ENCODE data around the gene SPDYE5. TPM values are rescaled to one million over a fixed set of nuclear protein-coding genes. Genes with fewer than 3 reads are reported as not detected.
A peak's percentile ranks its signal among the peaks of the same experiment; 100 is the strongest.
"Not testable (repeated sequence)": the region's sequence is repeated elsewhere in the genome, so short reads cannot be mapped to it uniquely, and the experiment has no call there.

The SPDYE5 gene
- total RNA-seq (2014; rRNA removed; shearing (Covaris generic)), result not detected in 2 replicates

DNA sequence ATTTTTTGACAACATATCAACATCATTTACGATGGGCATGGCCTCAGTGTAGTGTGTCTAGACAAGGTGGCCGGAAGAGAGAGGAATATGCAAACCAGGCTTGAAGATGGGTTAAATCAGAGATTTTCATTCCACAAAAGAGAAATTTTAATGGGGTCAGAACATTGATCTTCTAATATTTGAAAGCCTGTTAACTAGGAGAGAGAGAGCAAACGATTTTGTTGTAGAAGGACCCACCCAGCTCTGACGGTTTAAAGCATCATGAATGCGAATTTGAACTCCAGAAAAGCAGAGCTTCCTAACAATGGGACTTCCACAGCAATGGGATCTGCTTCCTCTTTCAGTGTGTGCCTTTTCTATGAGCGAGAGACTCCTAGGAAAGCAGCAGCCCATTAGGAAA is at the start of gene SPDYE5:
TSS of gene SPDYE5 (plus strand) at position 301 of the 400 bp plus-strand sequence. CDS start 1,728 bp downstream, outside the sequence.
- H3K36me3 ChIP-seq (replicated peaks; ENCODE audit: control insufficient read depth, insufficient read depth, low read length); DNase-seq; H3K27me3 ChIP-seq (ENCODE audit: control insufficient read depth, insufficient read depth, low read length); H3K4me3 ChIP-seq (ENCODE audit: insufficient read depth, low read depth, low read length): not testable (repeated sequence)

DNA sequence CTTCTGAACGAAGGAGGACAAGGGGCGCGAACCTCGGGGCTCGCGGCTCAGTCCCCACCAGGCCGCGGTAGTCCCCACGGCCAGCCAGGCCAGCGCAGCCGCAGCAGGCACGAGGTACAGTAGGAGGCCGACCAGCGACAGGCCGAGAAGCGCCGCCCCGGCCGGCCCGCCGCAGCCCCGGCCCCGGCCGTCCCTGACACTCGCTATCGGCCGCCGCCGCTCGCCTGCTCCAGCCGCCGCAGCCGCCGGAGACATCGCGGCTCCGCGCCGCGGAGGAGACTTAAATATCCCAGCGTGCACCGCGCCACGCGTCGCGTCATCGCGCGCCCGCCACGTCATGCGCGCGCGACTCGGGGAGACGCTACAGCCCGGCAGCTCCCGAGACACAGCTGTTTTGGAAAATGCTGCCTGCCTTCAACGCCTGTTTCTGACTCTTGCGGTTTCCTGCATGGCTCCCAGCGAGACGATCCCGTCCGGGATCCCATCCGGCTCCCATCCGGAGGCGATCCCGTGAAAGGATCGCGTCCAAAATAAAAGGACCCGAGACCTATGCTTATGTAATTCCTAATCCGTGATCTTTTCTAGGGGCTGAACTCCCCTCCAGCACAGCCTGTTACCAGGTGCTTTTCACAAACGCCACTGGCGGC is 49.5 kb upstream of the SPDYE5 start:
- not testable (repeated sequence) for H3K27me3 ChIP-seq (ENCODE audit: control insufficient read depth, insufficient read depth, low read length); DNase-seq
- Histone ChIP-seq H3K4me3 (ENCODE audit: insufficient read depth, low read depth, low read length) (peak overlapping the region; percentile 39), H3K36me3 (replicated peaks; ENCODE audit: control insufficient read depth, insufficient read depth, low read length) (peaks cover 12% of the 10 kb centered on the region)

DNA sequence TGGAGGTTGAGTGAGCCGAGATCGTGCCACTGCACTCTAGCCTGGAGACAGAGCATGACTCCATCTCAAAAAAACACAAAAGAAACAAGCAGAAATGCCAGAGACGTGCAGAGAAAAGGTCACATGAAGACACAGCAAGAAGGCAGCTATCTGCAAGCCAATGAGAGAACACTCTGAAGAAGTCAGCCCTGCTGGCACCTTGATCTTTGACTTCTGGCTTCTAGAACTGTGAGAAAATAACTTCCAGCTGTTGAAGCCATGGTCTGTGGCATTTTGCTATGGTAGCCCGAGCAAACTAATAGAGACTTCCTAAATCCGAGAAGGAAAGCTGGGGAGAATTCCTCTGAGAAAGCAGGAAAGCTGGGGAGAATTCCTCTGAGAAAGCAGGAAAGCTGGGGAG is 42.2 kb upstream of the SPDYE5 start:
- not testable (repeated sequence) for DNase-seq; H3K4me3 ChIP-seq (ENCODE audit: insufficient read depth, low read depth, low read length); H3K36me3 ChIP-seq (replicated peaks; ENCODE audit: control insufficient read depth, insufficient read depth, low read length); H3K27me3 ChIP-seq (ENCODE audit: control insufficient read depth, insufficient read depth, low read length)

GRCh38 chr7:75452494-75452955 is 39.6 kb upstream of the SPDYE5 start:
- not testable (repeated sequence) for H3K27me3 ChIP-seq (ENCODE audit: control insufficient read depth, insufficient read depth, low read length)

GRCh38 chr7:75456403-75456802 is 35.7 kb upstream of the SPDYE5 start:
- H3K4me3 ChIP-seq (ENCODE audit: insufficient read depth, low read depth, low read length); DNase-seq; H3K27me3 ChIP-seq (ENCODE audit: control insufficient read depth, insufficient read depth, low read length); H3K36me3 ChIP-seq (replicated peaks; ENCODE audit: control insufficient read depth, insufficient read depth, low read length): not testable (repeated sequence)

More at GRCh38 chr7:75452494-75452955, 39.6 kb upstream of the SPDYE5 start:
- DNase-seq; H3K4me3 ChIP-seq (ENCODE audit: insufficient read depth, low read depth, low read length); H3K36me3 ChIP-seq (replicated peaks; ENCODE audit: control insufficient read depth, insufficient read depth, low read length): not testable (repeated sequence)

- H3K27me3 ChIP-seq (ENCODE audit: control insufficient read depth, insufficient read depth, low read length); DNase-seq; H3K36me3 ChIP-seq (replicated peaks; ENCODE audit: control insufficient read depth, insufficient read depth, low read length); H3K4me3 ChIP-seq (ENCODE audit: insufficient read depth, low read depth, low read length): not testable (repeated sequence)
Measured at GRCh38 chr7:75458034-75458433, 34.1 kb upstream of the SPDYE5 start.

DNA sequence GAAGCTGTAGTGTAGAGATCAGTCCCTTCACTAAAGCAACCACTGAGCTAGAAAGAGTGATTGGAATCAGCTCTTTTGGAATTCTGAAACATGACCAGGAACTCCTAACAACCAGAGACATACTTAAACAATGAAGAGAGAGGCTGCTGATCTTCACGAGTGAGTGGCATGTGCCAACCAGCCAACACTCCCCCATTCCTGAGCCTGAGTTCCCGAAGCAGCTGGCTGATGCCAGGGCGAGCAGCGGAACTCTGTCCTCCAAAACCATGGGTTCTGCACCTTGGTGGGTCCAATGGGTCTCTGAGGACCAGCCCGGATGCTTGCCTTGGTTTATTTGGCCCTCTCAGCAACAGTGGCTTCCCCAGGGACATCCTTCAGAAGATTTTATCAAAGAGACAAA is 31.6 kb upstream of the SPDYE5 start:
- H3K27me3 ChIP-seq (ENCODE audit: control insufficient read depth, insufficient read depth, low read length); H3K36me3 ChIP-seq (replicated peaks; ENCODE audit: control insufficient read depth, insufficient read depth, low read length); H3K4me3 ChIP-seq (ENCODE audit: insufficient read depth, low read depth, low read length); DNase-seq: not testable (repeated sequence)

GRCh38 chr7:75470166-75470565 is 22.0 kb upstream of the SPDYE5 start:
- not testable (repeated sequence) for H3K4me3 ChIP-seq (ENCODE audit: insufficient read depth, low read depth, low read length); DNase-seq; H3K36me3 ChIP-seq (replicated peaks; ENCODE audit: control insufficient read depth, insufficient read depth, low read length); H3K27me3 ChIP-seq (ENCODE audit: control insufficient read depth, insufficient read depth, low read length)

DNA sequence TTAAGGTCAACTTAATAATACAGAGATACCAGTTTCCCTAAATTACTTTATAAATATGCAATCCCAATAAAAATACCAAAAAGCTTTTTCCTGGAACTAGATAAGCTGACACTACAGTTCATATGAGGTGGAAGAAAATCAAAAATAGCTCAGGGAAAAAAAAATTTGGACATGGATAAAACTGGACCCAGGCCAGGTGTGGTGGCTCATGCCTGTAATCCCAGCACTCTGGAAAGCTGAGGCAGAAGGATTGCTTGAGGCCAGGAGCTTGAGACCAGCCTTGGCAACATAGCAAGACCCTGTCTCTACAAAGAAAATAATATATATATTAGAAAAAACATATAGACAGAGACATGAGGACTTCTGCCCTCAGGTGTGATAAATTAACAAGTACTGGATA is 14.7 kb upstream of the SPDYE5 start:
- H3K4me3 ChIP-seq (ENCODE audit: insufficient read depth, low read depth, low read length); H3K36me3 ChIP-seq (replicated peaks; ENCODE audit: control insufficient read depth, insufficient read depth, low read length); H3K27me3 ChIP-seq (ENCODE audit: control insufficient read depth, insufficient read depth, low read length); DNase-seq: not testable (repeated sequence)

DNA sequence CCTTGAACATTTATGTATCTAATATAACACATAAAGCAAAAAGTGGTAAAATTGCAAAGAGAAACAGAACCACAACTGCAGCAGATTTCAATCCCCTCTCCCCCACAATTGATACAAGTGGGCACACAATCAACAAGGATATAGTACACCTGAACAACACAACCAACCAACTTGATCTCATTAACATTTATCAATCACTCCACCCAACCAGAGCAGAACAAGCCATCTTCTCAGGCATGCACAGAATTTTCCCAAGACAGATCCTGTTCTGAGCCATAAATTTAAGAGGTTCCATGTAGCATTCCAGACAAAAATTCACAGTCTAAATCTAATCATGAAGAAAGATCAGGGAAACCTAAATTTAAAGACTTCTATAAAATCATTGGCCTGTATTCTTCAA is 11.8 kb upstream of the SPDYE5 start:
- not testable (repeated sequence) for DNase-seq; H3K36me3 ChIP-seq (replicated peaks; ENCODE audit: control insufficient read depth, insufficient read depth, low read length); H3K4me3 ChIP-seq (ENCODE audit: insufficient read depth, low read depth, low read length); H3K27me3 ChIP-seq (ENCODE audit: control insufficient read depth, insufficient read depth, low read length)

DNA sequence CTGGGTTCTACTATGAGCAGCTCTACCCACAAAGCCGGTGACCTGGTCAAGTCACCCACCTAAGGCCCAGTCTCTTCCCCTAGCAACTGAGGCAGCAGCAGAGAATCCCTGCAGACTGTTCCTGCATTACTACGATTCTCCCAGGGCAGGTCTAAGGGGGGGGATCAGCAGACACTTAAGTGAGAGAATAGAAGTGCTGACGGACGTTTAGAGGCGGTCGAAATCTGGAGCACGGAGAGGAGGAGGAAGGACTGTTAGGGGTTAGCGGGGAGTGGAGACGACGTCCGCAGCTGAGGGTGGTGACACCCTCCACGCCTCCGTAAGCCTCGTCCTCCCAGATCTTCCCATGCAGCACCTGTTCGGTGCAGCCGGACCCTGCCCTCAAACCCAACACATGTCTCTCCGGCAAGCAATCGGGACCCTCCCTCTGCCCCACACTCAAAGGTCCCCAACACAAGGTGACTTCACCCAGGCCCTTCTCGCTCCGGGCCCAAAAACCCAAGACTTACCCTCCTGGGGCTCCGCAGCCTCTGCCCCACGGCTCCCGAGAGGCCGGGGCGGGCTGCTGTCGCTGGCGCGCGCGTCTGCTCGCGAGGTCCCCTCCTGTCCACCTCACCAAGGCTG is 6.7 kb upstream of the SPDYE5 start:
- H3K27me3 ChIP-seq (ENCODE audit: control insufficient read depth, insufficient read depth, low read length); H3K36me3 ChIP-seq (replicated peaks; ENCODE audit: control insufficient read depth, insufficient read depth, low read length); DNase-seq: not testable (repeated sequence)
- peak overlapping the region; percentile 77 for H3K4me3 ChIP-seq (ENCODE audit: insufficient read depth, low read depth, low read length)

- H3K27me3 ChIP-seq (ENCODE audit: control insufficient read depth, insufficient read depth, low read length); H3K36me3 ChIP-seq (replicated peaks; ENCODE audit: control insufficient read depth, insufficient read depth, low read length): not testable (repeated sequence)
- peak within 1 kb of the TSS; percentile 77 for H3K4me3 ChIP-seq (ENCODE audit: insufficient read depth, low read depth, low read length)
- peak; percentile 88 for DNase-seq
Measured at GRCh38 chr7:75485979-75486643, 6.0 kb upstream of the SPDYE5 start, which contains the start of gene POM121C. Gene POM121C, minus strand, starts transcription at chr7:75486299. Its CDS starts 44,803 bp downstream, at chr7:75441496.

DNA sequence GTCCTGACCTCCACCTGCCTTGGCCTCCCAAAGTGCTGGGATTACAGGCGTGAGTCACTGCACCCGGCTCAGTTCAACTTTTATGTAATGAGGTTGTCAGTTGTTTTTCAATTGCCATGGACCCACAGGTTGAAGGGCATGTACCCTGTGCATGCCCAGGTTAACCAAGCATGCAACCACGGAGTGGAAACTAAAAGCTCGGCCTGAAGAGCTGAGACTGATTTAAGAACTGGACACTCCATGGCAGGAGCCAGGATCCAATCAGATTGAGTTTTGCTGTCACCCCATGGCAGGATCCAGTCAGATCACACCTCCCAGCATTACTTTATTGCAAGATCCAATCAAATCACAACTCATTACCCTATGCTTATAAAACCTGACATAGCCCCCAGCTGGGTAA is 16.9 kb downstream of the SPDYE5 start:
- H3K27me3 ChIP-seq (ENCODE audit: control insufficient read depth, insufficient read depth, low read length); H3K36me3 ChIP-seq (replicated peaks; ENCODE audit: control insufficient read depth, insufficient read depth, low read length); DNase-seq; H3K4me3 ChIP-seq (ENCODE audit: insufficient read depth, low read depth, low read length): not testable (repeated sequence)

GRCh38 chr7:75518842-75519241 is 26.7 kb downstream of the SPDYE5 start:
- DNase-seq; H3K4me3 ChIP-seq (ENCODE audit: insufficient read depth, low read depth, low read length); H3K27me3 ChIP-seq (ENCODE audit: control insufficient read depth, insufficient read depth, low read length); H3K36me3 ChIP-seq (replicated peaks; ENCODE audit: control insufficient read depth, insufficient read depth, low read length): not testable (repeated sequence)

GRCh38 chr7:75521727-75522126 is 29.6 kb downstream of the SPDYE5 start:
- H3K4me3 ChIP-seq (ENCODE audit: insufficient read depth, low read depth, low read length); H3K36me3 ChIP-seq (replicated peaks; ENCODE audit: control insufficient read depth, insufficient read depth, low read length); DNase-seq; H3K27me3 ChIP-seq (ENCODE audit: control insufficient read depth, insufficient read depth, low read length): not testable (repeated sequence)

Measured in H7 (cell line).